GM19025 (cell line): ENCODE results near the gene LDB3.

Experiments
- ATAC-seq: cut with Tn5 transposase; IDR thresholded peaks from one replicate; pipeline ENCODE4 v1.9.1; 2021; ENCODE audit warnings: mild to moderate bottlenecking, low read depth, moderate library complexity; ENCODE audit not compliant: unreplicated experiment

The LDB3 gene

DNA sequence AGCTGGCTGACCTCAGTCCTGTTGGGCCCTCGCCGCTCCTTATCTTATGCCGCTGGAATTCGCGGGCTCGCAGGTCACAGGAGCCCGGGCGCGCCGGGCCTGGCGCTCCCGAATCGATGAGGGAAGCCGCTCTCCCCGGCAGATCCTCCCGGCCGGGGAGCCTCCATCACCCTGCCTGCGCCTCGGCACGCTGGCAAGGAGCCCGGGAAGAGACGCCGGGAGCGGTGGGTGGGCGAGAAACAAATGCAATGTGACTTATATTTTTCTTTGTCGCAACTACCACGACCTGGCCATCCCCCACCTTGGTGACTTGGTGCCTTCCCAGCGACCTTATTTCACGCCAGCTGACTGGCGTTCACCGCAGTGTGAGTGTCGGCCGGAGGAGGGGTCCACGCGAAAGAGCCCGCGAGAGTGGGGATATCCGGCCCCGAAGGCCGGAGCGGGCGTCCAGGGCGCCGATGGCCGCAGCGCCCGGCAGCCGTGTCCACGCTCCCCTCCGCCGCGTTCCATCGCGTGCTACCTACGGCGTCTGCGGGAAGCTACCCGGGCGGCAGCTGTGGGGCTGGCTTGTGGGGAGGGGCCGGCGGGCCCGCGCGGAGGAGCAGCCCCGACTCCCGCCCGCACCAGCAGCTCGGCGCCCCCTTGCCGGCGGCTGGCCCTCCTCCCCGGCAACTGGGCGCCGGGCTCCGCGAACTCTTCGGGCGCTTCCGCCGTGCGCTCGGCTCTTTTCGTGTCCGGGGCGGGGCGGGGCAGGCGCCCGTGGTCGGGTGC, 87.6 kb downstream of the LDB3 start:
- peak; percentile 82 for ATAC-seq

DNA sequence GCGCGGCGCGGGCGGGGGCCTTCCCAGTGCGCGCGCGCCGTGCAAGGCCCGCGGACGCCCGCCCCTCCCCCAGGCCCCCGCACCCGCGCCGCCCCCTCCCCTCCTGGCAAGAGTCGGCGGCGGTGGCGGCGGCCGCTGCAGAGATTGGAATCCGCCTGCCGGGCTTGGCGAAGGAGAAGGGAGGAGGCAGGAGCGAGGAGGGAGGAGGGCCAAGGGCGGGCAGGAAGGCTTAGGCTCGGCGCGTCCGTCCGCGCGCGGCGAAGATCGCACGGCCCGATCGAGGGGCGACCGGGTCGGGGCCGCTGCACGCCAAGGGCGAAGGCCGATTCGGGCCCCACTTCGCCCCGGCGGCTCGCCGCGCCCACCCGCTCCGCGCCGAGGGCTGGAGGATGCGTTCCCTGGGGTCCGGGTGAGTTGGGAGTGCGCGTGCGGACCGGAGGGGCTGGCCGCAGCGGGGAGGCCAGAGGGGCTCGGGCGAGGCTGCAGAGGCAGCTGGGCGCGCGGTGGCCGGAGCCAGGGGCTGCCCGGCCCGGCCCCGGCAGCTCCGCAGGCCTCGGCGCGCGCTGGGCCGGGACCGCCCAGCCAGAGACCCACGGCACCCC, 88.3 kb downstream of the LDB3 start, which contains the start of gene BMPR1A:
Gene BMPR1A (plus strand): TSS at position 109 of the 602 bp plus-strand sequence. CDS start 119,400 bp downstream, outside the sequence.
- peak; percentile 41 for ATAC-seq

DNA sequence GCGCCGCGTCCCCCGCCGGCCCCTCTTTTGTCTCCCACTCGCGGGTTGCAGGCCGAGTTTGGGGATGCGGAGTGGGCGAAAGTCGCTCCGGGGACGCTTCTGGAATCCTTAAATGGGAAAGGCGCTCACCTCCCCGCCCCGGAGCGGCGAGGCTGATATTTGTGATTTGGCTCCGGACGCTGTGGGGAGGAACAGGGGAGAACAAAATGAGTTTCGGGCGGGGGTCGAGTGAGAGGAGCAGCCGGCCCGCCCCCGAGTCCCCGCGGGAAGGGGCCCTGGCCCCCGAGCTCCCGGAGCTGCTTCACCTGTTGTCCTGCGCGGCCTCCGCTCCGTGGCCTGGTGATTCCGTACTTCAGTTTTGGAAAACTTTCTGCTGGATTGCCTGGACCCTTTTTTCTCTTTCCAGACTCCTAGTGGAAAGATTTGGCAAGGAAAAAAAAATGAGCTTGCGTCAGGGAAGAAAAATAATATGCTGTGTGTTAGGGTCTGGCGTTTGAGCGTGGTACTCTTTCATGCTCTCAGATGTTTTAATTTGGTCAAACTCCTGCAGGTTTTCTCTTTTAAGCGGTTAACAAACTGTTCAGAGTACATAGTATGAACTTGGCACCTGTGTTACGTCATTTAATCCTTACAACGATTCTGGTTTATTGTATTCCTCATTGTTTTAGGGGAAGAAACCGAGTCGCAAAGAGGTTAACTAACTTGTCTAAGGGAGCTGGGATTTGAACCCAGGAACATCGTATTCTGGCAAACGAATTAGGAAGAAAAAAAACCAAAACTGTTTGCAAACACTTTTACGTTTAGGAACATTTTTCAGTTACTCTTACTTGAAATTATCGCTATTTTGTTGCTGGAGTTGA, 89.0 kb downstream of the LDB3 start:
- ATAC-seq, result peak; percentile 0

DNA sequence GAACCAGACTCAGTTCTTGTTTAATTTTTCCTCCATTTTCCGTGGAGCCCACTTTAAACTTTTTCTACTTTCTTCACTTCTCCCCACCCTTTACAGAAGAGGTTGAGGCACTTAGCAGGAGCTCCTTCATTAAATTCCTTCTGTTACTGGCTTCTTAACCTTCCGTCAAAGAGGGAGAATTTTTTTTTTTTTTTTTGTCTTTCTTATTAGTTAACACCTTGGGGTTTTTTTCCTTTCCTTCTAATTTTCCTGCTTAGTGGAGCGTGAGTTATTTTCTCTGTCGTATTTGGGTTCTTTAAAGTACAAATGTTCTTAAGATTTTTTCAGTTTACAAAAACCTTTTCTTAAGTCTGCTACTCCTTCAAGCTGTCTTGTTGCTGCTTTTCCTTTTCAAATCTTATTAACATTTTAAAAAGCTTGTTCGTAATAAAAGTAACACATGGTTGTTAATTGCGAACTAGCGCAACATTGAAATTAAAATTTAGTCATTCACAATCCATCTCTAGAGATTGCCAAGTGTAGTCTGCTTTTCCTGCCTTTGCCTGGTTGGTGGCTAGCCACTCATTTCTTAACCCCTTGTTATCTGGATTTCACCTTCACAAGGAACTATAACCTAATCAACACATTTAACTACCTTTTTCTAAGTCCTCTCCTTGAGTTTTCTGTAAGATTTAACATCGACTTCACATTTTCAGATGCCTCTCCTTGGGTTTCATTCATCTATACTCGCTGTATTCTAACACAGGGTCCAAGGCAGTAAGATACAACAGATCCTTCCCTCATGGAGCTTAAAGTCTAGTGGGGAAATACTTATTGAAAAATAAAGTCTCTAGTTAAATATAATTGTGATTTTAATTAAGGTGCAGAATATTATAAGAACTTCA, 90.1 kb downstream of the LDB3 start:
- ATAC-seq, result no peak

DNA sequence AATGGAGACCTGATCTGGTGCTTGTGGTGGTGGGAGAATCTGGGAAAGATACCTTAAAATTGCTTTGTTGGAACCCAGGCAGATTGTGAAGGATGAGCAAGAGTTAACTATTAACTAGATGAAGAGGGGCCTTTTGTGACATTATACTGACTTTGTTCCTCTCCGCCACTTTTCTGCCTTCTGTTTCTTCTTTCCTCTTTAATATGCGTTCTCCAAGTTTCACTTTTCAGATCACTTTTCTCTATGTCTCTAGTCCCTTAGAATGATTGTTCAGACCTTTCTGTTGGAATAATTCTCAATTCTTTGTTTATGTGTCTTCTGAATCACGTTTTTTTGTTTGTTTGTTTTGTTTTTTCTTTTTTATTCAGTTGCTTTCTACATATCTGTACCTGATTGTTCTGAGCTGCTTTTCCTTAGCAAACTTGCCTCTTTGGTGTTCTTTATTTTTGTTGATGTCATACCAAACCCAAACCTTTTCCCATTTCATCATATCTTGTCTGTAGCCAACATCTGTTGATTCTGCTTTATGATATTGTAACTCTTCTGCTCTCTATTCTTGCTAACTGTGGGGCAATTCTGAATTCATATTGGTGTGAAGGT, 90.9 kb downstream of the LDB3 start:
- ATAC-seq, result no peak

DNA sequence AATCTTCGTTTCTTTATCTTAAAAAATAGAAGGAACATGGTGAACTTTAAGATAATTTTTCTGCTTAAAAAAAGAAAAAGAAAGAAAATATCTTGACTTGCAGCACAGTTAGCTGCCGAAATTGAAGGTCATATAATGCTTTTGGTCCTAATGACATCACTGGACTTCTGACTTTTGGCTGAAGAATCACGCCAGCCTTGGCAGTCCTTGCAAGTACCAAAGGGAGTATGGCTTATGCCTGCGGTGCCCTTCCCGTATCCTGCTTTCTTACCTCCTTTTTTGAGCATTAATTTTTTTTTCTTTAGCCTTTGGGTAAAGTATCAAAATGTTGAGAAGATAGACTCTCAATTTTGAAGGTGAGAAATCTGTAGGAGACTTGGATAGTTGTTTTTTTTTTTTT, 95.1 kb downstream of the LDB3 start:
- ATAC-seq, result no peak

DNA sequence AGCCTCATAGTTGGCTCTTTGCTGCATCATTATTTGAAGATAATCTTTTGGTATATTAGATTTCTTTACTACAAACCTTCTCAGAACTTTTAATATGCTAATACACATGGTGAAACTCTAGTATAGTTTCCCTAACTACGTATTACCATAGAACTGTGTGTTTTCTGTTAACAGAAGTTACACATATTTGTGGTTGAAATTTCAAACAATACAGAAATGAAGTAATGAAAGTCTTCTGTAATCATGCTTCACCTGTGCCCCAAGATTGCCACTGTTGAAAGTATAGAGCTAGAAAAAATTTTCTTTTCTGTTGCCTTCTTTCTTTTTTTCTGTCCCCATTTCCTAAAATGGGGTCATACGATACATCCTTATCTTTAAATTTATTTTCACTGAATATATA, 97.2 kb downstream of the LDB3 start:
- ATAC-seq, result no peak

DNA sequence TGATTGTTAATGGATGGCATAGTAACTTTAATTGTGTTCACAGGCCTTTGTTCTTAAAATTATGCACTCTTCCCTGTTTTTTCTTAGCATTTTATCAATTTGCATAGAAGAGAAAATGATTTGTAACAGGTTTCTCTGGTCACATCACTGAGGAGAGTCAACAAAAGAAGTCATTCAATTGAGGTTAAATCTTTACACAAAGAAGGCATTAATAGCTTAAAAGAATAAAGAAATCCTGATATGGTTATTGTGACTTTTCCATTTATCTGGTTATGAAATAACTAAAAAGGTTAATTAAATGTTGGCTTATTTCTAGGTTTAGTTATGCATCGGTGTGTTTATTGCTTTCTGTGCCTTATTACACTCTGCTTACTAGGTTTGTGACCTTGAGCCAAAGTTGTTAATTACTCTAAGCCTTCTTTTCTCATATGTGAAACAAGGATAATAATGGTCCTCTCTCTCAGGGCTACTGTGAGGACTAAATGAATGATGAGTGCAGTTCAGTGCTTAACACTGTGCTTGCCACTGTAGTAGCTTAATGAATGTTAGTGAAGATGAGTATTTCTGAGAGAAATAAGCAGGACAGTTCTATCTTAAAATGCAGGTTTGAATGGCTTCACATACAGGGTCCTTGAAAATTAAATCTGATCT, 100.2 kb downstream of the LDB3 start:
- no peak for ATAC-seq

DNA sequence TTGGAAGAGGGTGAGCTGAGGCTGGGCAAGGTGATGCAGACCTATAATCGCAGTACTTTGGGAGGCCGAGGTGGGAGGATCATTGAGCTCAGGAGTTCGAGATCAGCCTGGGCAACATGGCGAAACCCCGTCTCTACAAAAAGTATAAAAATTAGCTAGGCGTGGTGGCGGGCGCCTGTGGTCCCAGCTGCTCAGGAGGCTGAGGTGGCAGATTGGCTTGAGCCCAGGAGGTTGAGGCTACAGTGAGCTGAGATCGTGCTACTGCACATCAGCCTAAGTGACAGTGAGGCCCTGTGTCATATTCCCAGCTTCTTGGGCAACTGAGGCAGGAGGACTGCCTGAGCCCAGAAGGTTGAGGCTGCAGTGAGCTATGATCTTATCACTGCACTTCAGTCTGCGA, 101.7 kb downstream of the LDB3 start:
- no peak for ATAC-seq

DNA sequence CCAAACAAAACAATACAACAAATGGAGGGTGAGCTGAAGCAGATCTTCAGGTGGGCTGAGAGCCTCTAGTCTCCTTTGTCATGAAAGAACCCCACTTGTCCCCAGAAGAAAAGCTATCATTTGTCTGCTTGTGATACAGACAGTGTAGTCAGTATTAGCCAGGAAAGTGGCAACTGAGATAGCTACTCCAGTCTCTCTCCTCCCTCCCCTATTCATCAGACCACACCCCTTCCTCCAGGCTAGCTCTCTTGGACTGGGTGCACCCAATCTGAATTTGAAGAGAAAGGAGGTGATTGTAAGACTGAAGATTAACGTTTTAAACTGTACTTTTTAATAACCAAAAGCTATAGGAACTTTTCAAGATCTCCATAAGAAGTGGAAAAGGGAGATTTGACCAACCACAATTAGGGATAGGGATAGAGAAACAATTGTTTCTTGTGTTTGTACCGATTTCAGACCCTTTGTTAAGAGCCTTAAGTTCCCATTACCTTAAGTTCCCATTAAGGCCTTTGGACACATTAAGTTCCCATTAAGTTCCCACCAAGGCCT, 102.2 kb downstream of the LDB3 start:
- no peak for ATAC-seq

DNA sequence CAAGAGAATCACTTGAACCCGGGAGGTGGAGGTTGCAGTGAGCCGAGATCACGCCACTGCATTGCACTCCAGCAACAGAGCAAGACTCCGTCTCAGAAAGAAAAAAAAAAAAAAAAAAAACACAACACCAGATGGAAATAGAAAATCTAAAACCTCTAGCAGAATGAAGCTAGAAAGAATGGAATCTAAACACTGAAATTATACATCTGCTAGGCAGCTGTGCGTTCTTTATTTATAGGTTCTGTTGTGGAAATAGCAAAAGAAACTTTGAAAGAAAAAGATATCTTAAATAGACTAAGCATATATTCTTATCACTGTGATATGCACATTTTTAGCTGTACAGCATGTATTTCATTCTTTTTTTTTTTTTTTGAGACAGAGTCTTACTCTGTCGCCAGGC, 105.2 kb downstream of the LDB3 start:
- ATAC-seq, result no peak

DNA sequence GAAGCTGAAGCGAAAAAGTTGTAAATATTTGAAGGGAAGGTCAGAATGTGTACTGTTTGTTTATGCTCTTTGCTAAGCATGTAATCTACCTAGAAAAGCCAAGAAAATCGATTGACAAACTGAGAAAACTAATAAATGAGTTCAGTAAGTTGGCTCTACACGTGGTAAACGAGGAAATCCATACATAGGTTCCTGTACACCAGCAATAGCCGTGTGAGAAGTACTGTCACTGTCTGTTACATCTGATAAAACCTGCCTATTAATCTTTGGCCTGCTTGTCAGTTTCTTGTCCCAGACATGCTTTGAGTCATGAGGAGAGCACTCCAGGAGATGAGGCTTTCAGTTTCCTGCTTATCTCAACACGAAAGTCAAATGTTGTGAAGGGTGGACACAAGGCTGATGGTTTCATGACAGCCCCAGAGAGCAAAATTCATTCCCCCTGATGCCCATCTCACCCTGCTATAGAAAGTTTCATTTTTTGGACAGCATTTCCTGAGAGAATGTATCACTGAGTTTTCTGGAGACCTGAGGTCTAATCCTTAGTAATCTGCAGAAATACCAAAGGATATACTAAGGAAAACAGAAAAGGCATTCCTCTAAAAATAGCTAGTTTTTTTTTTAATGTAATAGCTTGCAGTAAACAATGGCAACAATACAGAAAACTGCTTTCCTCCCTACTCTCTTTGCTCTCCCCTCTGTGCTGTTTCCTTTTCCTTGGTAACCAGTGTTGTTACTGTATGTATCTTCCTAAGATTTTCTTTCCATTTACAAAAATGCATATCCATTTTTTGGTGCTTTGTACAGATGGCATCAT, 107.0 kb downstream of the LDB3 start:
- peak; percentile 64 for ATAC-seq

DNA sequence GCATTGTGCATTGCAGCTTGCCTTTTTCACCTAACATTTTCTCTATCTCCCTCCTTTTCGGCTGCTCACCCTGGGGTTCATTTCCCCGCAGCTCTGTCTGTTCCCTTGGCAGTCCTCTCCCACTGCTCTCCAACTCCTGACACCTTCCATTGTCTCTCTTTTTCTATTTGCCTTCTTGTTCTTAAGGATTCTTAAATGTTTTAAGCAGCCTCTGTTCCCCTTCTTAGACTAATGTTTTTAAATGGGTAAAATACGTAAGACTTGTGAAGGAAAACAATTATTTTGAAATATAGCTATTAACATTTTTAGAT, 107.5 kb downstream of the LDB3 start:
- no peak for ATAC-seq

DNA sequence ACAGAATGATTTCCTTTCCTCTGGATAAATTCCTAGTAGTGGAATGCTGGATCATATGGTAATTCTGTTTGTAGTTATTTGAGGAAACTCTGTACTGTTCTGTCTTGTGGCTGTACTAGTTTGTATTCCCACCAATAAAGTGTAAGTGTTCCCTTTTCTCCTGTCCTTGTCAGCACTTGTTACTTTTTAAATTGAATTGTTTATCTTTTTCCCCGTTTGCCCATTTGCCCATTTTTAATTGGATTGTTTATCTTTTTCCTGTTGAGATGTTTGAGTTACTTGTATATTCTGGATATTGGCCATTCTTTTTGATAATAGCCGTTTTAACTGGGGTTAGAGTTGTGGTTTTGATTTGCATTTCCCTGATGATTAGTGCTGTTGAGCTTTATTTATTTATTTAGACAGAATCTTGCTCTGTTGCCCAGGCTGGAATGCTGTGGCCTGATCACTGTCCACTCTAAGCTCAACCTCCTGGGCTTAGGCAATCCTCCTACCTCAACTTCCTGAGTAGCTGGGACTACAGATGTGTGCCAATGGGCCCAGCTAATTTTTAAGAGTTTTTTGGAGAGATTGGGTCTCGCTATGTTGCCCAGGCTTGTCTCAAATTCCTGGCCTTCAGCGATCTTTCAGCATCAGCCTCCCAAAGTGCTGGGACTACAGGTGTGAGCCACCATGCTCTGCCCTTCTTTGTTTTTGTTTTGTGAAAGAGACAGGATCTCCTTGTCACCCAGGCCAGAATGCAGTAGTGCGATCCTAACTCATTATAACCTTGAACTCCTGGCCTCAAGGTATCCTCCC, 111.1 kb downstream of the LDB3 start:
- no peak for ATAC-seq

DNA sequence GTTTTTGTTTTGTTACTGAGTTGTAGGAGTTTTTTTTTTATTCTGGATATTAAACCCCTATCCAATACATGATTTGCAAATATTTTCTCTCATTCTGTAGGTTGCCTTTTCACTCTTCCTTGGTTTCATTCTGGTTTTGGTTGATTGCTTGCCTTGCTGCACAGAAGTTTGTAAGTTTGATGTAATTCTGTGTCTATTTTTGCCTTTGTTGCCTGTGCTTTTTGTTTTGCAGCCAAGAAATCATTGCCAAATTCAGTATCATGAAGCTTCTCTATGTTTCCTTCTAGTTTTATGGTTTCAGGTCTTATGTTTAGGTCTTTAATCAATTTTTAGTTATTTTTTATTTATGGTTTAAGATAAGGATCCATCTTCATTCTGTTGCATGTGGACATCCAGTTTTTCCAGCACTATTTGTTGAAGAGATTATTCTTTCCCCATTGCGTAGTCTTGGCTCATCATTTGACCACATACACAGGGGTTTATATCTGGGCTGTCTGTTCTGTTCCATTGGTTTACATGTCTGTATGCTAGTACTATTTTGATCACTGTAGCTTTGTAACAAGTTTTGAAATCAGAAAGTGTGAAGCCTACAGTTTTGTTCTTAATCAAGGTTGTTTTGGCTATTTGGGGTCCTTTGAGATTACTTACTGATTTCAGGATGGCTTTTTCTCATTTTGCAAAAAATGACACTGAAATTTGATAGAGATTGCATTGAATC, 114.5 kb downstream of the LDB3 start:
- ATAC-seq, result no peak

DNA sequence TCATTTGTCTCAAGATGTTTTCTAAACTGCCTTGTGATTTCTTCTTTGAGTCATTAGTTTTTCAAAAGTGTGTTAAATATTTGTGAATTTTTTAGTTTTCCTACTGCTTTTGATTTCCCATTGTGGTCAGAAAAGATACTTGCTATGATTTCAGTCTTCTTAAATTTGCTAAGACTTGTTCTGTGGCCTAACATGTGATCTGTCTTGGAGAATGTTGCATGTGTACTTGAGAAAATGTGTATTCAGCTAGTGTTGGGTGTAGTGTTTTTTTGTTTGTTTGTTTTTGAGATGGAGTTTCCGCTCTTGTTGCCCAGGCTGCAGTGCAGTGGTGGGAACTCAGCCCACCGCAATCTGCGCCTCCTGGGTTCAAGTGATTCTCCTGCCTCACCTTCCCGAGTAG, 116.7 kb downstream of the LDB3 start:
- no peak for ATAC-seq
